ENCODE data around the gene ZNF808.
"Not testable (repeated sequence)": the region's sequence is repeated elsewhere in the genome, so short reads cannot be mapped to it uniquely, and the experiment has no call there.

ZNF808 gene

DNA sequence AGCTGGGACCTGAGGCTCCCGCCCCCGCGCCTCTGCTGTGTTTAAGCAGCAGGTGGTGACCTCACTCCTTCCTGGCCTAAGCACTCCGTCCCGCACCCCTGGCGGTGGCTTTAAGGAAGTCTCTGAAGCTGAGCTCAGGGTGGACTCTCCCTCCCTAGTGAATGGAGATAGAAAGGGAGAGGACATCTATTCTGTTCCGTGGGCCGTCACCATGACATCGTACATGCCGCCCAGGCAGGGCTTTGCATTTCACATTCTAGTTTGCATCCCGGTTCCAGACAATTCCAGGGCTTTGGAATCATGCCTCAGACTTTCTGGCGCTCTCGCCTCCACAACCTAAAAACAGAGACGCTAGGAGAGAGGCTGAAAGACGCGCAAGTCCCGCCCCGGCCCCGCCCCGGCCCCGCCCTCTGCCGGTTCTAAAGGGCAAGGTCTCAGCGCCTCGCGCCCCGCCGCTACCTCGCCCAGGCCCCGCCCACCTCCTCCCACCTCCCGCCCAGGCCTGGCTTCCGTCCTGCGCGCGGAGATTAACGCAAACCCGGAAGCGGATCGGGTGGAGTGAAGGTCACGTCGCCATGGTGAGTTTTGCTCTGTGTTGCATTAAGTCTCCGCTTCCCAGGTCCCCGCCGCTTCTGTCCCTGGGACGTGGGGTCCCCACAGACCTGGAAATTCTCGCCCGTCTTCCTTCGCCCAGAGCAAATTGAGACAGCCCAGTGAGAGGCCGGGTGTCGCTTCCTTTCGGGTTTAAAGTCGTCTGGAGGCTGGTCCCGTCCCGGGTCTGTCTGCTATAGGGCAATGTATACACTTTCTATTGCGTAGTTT, at the start of gene ZNF808:
ZNF808 (plus strand) TSS at position 535 of the 822 bp plus-strand sequence. CDS start 15,617 bp downstream, outside the sequence.
- in situ Hi-C loops (cut with MboI; ENCODE audit: low pct_unique_long_range_greater_than_20kb, low sequenced_read_pairs), result no loop called here
- peak; percentile 94 for DNase-seq

DNA sequence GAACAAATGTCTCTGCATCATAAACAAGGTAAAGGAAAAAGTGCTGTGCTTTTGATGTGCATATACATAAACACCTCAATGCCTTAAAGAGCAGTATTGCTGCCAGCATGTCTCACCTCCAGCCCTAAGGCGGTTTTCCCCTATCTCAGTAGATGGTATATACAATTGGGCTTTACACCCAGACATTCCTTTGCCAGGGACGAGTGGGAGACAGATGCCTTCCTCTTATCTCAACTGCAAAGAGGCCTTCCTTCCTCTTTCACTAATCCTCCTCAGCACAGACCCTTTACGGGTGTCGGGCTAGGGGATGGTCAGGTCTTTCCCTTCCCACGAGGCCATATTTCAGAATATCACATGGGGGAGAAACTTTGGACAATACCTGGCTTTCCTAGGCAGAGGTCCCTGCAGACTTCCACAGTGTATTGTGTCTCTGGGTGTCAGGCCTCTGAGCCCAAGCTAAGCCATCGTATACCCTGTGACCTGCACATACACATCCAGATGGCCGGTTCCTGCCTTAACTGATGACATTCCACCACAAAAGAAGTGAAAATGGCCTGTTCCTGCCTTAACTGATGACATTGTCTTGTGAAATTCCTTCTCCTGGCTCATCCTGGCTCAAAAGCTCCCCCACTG, 43.2 kb upstream of the ZNF808 start:
- DNase-seq; in situ Hi-C loops (cut with MboI; ENCODE audit: low pct_unique_long_range_greater_than_20kb, low sequenced_read_pairs): not testable (repeated sequence)

DNA sequence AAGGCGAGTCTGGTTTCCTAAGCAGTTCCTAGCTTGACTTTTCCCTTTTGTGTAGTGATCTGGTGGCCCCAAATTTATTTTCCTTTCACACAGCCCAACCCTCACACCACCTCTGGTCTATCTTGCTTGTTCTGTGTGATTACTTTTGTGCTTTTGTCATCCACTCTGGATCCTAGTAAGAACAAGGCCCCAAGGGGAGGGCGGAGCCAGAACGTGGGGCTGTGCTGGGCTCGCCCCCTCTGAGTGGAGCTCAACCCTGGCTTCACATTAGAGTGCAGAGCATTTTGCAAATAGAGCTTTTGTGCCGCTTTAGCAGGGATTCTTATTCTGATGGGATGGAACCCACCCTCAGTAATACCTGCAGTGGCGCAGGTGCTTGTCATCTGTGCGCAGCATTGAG, 42.4 kb upstream of the ZNF808 start:
- in situ Hi-C loops (cut with MboI; ENCODE audit: low pct_unique_long_range_greater_than_20kb, low sequenced_read_pairs); DNase-seq: not testable (repeated sequence)

DNA sequence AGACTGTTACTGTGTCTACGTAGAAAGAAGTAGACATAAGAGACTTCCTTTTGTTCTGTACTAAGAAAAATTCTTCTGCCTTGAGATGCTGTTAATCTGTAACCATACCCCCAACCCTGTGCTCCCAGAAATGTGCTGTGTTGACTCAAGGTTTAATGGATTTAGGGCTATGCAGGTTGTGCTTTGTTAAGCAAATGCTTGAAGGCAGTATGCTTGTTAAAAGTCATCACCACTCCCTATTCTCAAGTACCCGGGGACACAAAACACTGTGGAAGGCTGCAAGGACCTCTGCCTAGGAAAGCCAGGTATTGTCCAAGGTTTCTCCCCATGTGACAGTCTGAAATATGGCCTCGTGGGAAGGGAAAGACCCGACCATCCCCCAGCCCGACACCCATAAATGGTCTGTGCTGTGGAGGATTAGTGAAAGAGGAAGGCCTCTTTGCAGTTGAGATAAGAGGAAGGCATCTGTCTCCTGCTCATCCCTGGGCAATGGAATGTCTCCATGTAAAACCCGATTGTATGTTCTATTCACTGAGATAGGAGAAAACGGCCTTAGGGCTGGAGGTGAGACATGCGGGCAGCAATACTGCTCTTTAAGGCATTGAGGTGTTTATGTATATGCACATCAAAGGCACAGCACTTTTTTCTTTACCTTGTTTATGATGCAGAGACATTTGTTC, 41.8 kb upstream of the ZNF808 start:
- in situ Hi-C loops (cut with MboI; ENCODE audit: low pct_unique_long_range_greater_than_20kb, low sequenced_read_pairs); DNase-seq: not testable (repeated sequence)

DNA sequence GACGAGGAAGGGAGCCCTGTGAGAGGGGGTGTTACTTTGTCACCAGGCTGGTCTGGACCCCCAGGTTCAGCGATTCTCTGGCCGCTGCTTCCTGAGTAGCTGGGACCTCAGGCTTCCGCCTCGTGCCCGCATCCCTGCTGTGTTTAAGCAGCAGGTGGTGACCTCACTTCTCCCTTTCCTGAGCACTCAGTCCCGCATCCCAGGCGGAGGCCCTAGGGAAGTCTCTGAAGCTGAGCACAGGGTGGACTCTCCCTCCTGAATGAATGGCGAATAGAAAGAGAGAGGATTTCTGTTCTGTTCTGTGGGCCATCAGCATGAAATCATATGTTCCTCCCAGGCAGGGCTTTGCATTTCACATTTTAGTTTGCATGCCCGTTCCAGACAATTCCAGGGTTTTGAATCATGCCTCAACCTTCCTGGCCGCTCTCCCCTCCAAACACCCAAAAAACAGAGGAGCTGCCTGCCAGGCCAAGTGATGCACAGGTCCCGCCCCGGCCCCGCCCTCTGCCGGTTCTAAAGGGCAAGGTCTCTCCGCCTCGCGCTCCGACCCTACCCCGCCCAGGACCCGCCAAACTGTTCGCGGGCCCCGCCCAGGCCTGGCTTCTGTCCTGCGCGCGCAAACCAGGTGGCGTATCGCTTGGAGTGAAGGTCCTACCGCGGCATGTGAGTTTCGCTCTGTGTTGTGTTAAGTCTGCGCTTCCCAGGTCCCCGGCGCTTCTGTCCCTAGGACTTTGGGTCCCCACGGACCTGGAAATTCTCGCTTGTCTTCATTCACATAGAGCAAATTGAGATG, 35.1 kb upstream of the ZNF808 start:
- DNase-seq, result no peak
- in situ Hi-C loops (cut with MboI; ENCODE audit: low pct_unique_long_range_greater_than_20kb, low sequenced_read_pairs), result no loop called here

DNA sequence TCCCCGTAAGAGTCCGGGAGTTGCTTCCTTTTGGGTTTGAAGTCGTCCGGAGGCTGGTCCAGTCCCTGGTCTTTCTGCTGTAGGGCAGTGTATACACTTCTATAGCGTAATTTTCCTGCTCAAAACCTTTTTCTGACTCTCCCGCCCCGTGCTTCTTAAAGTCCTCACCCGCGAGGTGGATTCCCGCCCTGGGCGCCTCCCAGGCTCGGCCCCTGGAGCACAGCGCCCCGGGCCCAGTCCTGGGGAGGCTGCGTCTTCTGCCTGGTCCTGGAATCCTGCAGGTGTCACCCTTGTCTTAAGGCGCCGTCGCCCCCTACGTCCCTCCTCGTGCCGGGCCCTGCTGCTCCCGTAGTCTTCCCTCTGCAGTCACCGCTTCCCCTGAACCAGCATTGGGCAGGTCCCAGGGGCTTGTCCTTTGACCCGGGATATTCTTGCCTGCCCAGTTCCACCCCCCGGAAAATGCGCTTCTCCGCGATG, 34.4 kb upstream of the ZNF808 start:
- DNase-seq, result no peak
- in situ Hi-C loops (cut with MboI; ENCODE audit: low pct_unique_long_range_greater_than_20kb, low sequenced_read_pairs), result no loop called here

DNA sequence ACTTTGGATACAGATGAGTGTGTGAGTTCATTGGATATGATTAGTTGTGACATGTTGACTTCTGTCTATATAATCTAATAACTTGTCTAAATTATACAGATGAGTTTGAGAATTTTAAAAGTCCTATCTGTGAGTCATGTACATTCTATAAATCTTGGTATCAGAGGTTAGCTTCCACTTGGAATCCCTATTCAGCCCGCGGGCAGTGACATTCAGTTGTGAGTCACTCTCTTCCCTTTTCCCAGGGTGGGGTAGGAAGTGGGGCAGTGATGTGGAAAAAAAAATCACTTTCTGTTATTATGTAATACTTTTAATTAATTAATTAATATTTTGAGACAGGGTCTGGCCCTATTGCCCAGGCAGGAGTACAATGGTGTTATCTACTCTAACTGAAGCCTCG, 33.0 kb upstream of the ZNF808 start:
- DNase-seq, result no peak
- in situ Hi-C loops (cut with MboI; ENCODE audit: low pct_unique_long_range_greater_than_20kb, low sequenced_read_pairs), result no loop called here

DNA sequence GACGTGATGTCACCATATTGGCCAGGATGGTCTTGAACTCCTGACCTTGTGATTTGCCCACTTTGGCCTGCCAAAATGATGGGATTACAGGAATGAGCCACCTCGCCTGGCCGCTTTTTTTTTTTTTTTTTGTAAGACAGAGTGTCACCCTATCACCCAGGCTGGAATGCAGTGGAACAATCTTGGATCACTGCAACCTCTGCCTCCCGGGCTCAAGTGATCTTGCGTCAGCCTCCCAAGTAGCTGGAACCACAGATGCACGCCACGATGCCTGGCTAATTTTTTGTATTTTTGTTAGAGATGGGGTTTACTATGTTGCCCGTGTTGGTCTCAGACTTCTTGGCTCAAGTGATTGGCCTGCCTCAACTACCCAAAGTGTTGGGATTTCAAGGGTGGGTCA, 28.9 kb upstream of the ZNF808 start:
- in situ Hi-C loops (cut with MboI; ENCODE audit: low pct_unique_long_range_greater_than_20kb, low sequenced_read_pairs), result no loop called here

DNA sequence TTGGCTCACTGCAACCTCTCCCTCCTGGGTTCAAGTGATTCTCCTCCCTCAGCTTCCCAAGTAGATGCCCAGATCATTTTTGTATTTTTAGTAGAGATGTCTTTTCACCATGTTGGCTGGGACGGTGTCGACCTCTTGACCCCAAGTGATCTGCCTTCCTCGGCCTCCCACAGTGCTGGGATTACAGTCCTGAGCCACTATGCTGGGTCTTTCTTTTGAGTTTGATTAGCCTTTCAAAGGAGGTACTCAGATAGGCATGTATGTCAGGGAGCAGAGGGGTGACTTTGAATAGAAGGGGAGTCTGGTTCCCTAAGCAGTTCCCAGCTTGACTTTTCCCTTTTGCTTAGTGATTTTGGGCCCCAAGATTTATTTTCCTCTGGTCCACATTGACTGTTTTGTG, 27.0 kb upstream of the ZNF808 start:
- in situ Hi-C loops (cut with MboI; ENCODE audit: low pct_unique_long_range_greater_than_20kb, low sequenced_read_pairs); DNase-seq: not testable (repeated sequence)

More for the DNA sequence above, 28.9 kb upstream of the ZNF808 start:
- no peak for DNase-seq

DNA sequence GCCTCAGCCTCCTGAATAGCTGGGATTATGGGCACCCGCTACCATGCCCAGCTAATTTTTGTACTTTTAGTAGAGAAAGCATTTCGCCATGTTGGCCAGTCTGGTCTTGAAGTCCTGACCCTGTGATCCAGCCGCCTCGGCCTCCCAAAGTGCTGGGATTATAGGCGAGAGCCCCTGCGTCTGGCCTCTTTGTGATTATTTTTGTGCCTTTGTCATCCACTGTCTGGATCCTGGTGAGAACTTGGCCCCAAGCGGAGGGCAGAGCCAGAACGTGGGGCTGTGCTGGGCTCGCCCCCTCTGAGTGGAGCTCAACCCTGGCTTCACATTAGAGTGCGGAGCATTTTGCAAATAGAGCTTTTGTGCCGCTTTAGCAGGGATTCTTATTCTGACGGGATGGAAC, 26.5 kb upstream of the ZNF808 start:
- in situ Hi-C loops (cut with MboI; ENCODE audit: low pct_unique_long_range_greater_than_20kb, low sequenced_read_pairs); DNase-seq: not testable (repeated sequence)

DNA sequence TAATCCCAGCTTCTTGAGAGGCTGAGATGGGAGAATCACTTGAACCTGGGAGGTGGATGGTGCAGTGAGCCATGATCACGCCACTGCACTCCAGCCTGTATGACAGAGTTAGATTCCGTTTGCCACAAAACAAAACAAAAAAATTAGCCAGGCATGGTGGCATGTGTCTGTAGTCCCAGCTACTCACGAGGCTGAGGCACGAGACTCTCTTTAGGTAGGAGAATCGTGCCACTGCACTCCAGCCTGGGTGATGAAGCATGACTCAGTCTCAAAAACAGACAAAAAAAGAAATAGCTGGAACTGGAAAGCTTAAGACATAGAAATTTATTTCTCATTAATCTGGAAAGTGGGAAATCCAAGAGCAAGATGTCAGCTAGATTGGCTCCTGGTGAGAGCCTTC, 20.2 kb upstream of the ZNF808 start:
- in situ Hi-C loops (cut with MboI; ENCODE audit: low pct_unique_long_range_greater_than_20kb, low sequenced_read_pairs), result no loop called here

DNA sequence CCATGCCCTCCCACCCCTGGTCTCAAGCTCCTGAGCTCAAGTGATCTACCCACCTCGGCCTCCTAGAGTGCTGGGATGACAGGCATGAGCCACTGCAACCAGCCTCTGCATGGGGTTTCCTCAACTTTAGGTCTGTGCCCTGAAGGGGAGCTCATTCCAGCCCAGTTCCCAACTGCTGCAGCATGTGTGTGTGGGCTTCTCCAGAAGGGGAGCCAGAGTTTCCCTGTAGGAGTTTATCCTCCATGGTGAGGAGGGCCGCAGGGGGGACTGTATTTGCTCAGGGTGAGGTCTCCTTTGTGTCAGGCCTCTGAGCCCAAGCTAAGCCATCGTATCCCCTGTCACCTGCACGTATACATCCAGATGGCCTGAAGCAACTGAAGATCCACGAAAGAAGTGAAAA, 11.3 kb upstream of the ZNF808 start:
- in situ Hi-C loops (cut with MboI; ENCODE audit: low pct_unique_long_range_greater_than_20kb, low sequenced_read_pairs), result loop anchor here (5.0 kb wide), 1 partner anchor 331 kb away; no protein-coding TSS in a partner anchor
- no peak for DNase-seq

More for the DNA sequence above, 20.2 kb upstream of the ZNF808 start:
- no peak for DNase-seq

DNA sequence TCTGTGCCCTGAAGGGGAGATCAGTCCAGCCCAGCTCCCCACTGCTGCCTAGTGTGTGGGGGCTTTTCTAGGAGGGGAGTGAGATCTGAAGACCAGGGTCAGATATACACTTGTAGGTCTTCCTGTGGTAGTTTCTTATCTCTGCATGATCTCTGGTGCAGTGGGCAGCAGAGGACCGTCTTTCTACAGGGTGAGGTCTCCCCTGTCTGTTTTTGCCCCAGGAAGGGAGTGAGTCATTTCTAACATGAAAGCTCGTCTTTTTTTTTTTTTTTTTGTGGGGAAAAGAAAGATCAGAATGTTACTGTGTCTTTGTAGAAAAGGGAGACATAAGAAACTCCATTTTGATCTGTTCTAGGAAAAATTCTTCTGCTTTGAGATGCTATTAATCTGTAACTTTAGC, 8.8 kb upstream of the ZNF808 start:
- in situ Hi-C loops (cut with MboI; ENCODE audit: low pct_unique_long_range_greater_than_20kb, low sequenced_read_pairs), result loop anchor here (5.0 kb wide), 1 partner anchor 329 kb away; no protein-coding TSS in a partner anchor
- no peak for DNase-seq

DNA sequence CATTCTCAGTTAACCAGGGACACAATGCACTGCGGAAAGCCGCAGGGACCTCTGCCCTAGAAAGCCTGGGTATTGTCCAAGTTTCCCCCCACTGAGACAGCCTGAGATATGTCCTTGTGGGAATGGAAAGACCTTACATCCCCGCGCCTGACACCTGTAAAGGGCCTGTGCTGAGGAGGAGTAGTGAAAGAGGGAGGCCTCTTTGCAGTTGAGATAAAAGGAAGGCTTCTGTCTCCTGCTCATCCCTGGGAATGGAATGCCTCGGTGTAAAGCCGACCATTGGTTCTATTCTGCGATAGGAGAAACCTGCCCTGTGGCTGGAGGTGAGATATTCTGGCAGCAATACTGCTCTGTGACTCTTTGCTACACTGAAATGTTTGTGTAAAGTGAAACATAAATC, 8.3 kb upstream of the ZNF808 start:
- not testable (repeated sequence) for DNase-seq
- in situ Hi-C loops (cut with MboI; ENCODE audit: low pct_unique_long_range_greater_than_20kb, low sequenced_read_pairs), result loop anchor here (5.0 kb wide), 1 partner anchor 328 kb away; no protein-coding TSS in a partner anchor

DNA sequence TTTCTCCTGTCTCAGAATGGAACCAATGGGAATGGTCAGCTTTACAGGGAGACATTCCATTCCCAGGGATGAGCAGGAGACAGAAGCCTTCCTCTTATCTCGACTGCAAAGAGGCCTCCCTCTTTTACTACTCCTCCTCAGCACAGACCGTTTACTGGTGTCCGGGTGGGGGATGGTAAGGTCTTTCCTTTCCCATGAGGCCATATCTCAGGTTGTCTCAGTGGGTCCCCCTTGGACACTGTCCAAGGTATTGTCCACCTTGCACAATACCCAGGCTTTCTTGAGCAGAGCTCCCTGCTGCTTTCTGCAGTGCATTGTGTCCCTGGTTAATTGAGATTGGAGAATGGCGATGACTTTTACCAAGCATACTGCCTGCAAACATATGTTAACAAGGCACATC, 7.5 kb upstream of the ZNF808 start:
- DNase-seq, result no peak
- in situ Hi-C loops (cut with MboI; ENCODE audit: low pct_unique_long_range_greater_than_20kb, low sequenced_read_pairs), result no loop called here

DNA sequence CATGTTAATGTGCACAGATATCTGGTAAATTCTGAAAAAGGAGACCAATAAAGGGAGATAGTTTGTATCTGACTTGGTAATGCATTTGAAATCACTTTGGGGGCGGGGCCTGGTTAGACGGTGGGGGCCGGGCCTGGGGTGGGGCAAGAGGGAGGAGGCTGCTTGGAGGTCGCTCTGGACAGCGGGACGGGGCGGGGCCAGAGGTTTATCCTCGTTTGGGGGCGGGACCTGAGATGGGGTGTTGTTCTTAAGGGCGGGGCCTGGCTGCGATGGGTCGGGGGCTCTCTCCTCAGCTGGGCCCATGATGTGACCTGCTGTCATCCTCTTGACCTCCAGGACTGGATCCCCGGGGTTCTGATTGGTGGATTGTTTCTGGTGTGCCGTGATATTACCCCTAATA, 4.9 kb upstream of the ZNF808 start:
- in situ Hi-C loops (cut with MboI; ENCODE audit: low pct_unique_long_range_greater_than_20kb, low sequenced_read_pairs), result no loop called here
- no peak for DNase-seq

DNA sequence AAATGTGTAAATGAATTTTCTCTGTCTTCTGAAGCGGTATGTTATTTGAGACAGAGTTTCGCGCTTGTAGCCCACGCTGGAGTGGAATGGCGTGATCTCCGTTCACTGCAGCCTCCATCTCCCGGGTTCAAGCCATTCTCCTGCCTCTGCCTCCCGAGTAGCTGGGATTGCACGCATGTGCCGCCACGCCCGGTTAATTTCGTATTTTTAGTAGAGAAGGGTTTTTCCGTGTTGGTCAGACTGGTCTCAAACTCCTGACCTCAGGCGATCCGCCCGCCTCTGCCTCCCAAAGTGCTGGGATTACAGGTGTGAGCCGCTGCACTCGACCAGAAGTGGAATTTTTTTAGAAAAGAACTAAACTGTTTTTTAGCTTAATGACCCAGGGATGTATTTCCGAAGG, 3.4 kb upstream of the ZNF808 start:
- in situ Hi-C loops (cut with MboI; ENCODE audit: low pct_unique_long_range_greater_than_20kb, low sequenced_read_pairs), result no loop called here
- no peak for DNase-seq

DNA sequence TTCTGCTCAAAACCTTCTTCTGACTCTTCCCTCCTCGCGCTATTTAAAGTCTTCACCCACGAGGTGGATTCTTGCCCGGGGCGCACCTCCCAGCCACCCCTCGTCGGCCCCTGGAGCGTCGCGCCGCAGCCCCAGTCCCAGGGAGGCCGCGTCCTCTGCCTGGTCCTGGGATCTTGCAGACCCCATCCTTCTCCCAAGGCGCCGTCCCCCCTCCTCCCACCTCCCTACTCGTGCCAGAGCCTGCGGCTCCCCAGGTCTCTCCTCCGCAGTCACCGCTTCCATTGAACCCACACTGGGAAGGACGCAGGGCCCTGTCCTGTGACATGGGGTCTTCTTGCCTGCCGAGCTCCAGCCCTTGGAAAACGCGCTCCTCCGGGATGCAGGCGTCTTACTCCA, 486 bp downstream of the ZNF808 start:
- no peak for DNase-seq
- in situ Hi-C loops (cut with MboI; ENCODE audit: low pct_unique_long_range_greater_than_20kb, low sequenced_read_pairs), result no loop called here

DNA sequence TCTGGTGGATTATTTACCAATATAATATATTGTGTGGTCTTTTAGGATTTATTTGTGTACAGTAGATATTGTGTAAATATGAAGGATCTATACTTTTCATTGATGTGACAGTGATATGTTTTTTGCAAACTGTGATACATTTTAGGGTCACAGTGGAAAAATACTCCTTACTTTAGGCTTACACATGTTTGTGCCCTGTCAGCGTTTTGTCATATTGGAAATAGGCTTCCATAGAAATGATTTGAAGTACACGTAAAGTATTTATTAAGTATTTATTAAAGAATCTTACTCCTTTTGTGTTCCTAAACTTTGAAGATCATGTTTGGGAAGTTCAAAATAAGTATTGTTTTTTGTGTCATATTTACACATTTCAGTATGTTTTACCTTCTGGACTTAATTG, 5.0 kb downstream of the ZNF808 start:
- DNase-seq, result no peak
- in situ Hi-C loops (cut with MboI; ENCODE audit: low pct_unique_long_range_greater_than_20kb, low sequenced_read_pairs), result no loop called here
